Measurements from ENCODE around the gene NUB1. TPM values are rescaled to one million over a fixed set of nuclear protein-coding genes. Genes with fewer than 3 reads are reported as not detected.

The NUB1 gene
- total RNA-seq, 4 donors from 2014 or later: 45.9 to 59.1 (median 53.0) TPM

- 93% methylated on average over 10 of the region's 26 CpGs for WGBS
- Histone ChIP-seq H3K4me3 (no peak overlapping the region), H3K36me3 (peaks cover 0 to 5% (median 0%) of the 10 kb centered on the region in 4 donors), H3K9me3 (no peaks in the 10 kb centered on the region), H3K27me3 (peaks cover 5 to 48% (median 19%) of the 10 kb centered on the region in 4 donors), H3K27ac (replicated peaks in 1 of 4) (no peak overlapping the region), H3K4me1 (peaks cover 14 to 21% (median 19%) of the 10 kb centered on the region in 4 donors)
- DNase-seq (ENCODE audit: extremely low spot score): no peak
- no peak for TF ChIP-seq CTCF (IDR thresholded peaks at IDR 0.05)
- no peak for TF ChIP-seq POLR2A (IDR thresholded peaks at IDR 0.05; ENCODE audit: low read depth)
- TF ChIP-seq EP300 (IDR thresholded peaks at IDR 0.05): no peak
- intact Hi-C loops (cut with DNase I): no loop called here
Measured at GRCh38 chr7:151384776-151385625, 43.4 kb downstream of the NUB1 start.

- H3K4me1 ChIP-seq: peaks cover 14 to 20% (median 19%) of the 10 kb centered on the region in 4 donors
- no peaks in the 10 kb centered on the region for H3K9me3 ChIP-seq
- no peaks in the 10 kb centered on the region for H3K36me3 ChIP-seq
- no peak overlapping the region for H3K4me3 ChIP-seq
- intact Hi-C loops (cut with DNase I): no loop called here
- no peak for DNase-seq (ENCODE audit: extremely low spot score)
- no peak for TF ChIP-seq POLR2A (IDR thresholded peaks at IDR 0.05; ENCODE audit: low read depth)
- TF ChIP-seq EP300 (IDR thresholded peaks at IDR 0.05): no peak
- no peak for TF ChIP-seq CTCF (IDR thresholded peaks at IDR 0.05)
- TF ChIP-seq POLR2AphosphoS5 (IDR thresholded peaks at IDR 0.05): no peak
- WGBS: 88% methylated on average over 19 of the region's 26 CpGs
- H3K27me3 ChIP-seq: peaks cover 5 to 48% (median 19%) of the 10 kb centered on the region in 4 donors
- no peak overlapping the region for H3K27ac ChIP-seq (replicated peaks in 1 of 4)
Measured at GRCh38 chr7:151385626-151386300, 44.2 kb downstream of the NUB1 start.

GRCh38 chr7:151386301-151387160, 44.9 kb downstream of the NUB1 start:
- WGBS: 71% methylated on average over 13 of the region's 16 CpGs
- Histone ChIP-seq H3K9me3 (no peaks in the 10 kb centered on the region), H3K4me3 (no peak overlapping the region), H3K27ac (replicated peaks in 1 of 4) (no peak overlapping the region), H3K36me3 (no peaks in the 10 kb centered on the region), H3K27me3 (peaks cover 5 to 41% (median 16%) of the 10 kb centered on the region in 4 donors), H3K4me1 (peaks cover 8 to 12% (median 11%) of the 10 kb centered on the region in 4 donors)
- TF ChIP-seq POLR2A (IDR thresholded peaks at IDR 0.05; ENCODE audit: low read depth): no peak
- no peak for TF ChIP-seq POLR2AphosphoS5 (IDR thresholded peaks at IDR 0.05)
- TF ChIP-seq CTCF (IDR thresholded peaks at IDR 0.05): no peak
- TF ChIP-seq EP300 (IDR thresholded peaks at IDR 0.05): no peak
- DNase-seq (ENCODE audit: extremely low spot score): no peak
- intact Hi-C loops (cut with DNase I): no loop called here

GRCh38 chr7:151387161-151388006, 45.8 kb downstream of the NUB1 start:
- intact Hi-C loops (cut with DNase I): no loop called here
- Histone ChIP-seq H3K4me1 (peaks cover 0 to 3% (median 3%) of the 10 kb centered on the region in 4 donors), H3K27me3 (peaks cover 2 to 39% (median 7%) of the 10 kb centered on the region in 4 donors), H3K9me3 (no peaks in the 10 kb centered on the region), H3K4me3 (no peak overlapping the region), H3K36me3 (no peaks in the 10 kb centered on the region), H3K27ac (replicated peaks in 1 of 4) (no peak overlapping the region)
- TF ChIP-seq CTCF (IDR thresholded peaks at IDR 0.05): no peak
- TF ChIP-seq POLR2AphosphoS5 (IDR thresholded peaks at IDR 0.05): no peak
- TF ChIP-seq POLR2A (IDR thresholded peaks at IDR 0.05; ENCODE audit: low read depth): no peak
- TF ChIP-seq EP300 (IDR thresholded peaks at IDR 0.05): no peak
- WGBS: 91% methylated on average over 11 of the region's 24 CpGs
- DNase-seq (ENCODE audit: extremely low spot score): no peak
